Coronary artery (tissue), 2 donors: Measurements from ENCODE around the gene ORMDL2.

Source experiments
- DNase-seq: peaks from one replicate; pipeline ENCODE4 v3.0.0-alpha.2; 2017; ENCODE audit warnings: low spot score
- H3K27ac ChIP-seq, 2 donors: fragments of 200-600 bp; sonication (generic); one replicate each; pipeline ENCODE4 v1.5.1; 2016 to 2019
- H3K4me3 ChIP-seq: fragments of 200-600 bp; sonication (generic); 2 replicates; pipeline ENCODE4 v1.5.1; 2016; ENCODE audit warnings: mild to moderate bottlenecking, moderate library complexity
- TF ChIP-seq, protein P1 (sequence below): fragments of 200-600 bp; sonication (generic); IDR thresholded peaks from one replicate; pipeline ENCODE4 v1.5.1; 2019; ENCODE audit warnings: antibody characterized with exemption

ORMDL2 gene

DNA sequence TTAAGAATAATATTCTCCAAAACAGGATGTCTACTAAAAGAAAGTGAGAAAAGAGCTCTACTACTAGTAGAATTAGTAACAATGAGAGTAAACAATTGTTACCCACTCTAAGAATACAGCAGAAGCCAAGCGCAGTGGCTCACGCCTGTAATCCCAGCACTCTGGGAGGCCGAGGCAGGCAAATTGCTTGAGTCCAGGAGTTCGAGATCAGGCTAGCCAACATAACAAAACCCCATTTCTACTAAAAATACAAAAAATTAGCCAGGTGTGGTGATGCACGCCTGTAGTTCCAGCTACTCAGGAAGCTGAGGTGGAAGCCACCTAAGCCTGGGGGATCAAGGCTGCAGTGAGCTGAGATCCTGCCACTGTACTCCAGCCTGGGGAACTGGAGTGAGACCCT, 6.9 kb downstream of the ORMDL2 start:
- peak; percentile 26 for DNase-seq
- no peak overlapping the region for H3K27ac ChIP-seq
- no peak overlapping the region for H3K4me3 ChIP-seq
- TF ChIP-seq, protein P1, sequence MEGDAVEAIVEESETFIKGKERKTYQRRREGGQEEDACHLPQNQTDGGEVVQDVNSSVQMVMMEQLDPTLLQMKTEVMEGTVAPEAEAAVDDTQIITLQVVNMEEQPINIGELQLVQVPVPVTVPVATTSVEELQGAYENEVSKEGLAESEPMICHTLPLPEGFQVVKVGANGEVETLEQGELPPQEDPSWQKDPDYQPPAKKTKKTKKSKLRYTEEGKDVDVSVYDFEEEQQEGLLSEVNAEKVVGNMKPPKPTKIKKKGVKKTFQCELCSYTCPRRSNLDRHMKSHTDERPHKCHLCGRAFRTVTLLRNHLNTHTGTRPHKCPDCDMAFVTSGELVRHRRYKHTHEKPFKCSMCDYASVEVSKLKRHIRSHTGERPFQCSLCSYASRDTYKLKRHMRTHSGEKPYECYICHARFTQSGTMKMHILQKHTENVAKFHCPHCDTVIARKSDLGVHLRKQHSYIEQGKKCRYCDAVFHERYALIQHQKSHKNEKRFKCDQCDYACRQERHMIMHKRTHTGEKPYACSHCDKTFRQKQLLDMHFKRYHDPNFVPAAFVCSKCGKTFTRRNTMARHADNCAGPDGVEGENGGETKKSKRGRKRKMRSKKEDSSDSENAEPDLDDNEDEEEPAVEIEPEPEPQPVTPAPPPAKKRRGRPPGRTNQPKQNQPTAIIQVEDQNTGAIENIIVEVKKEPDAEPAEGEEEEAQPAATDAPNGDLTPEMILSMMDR, result no peak

DNA sequence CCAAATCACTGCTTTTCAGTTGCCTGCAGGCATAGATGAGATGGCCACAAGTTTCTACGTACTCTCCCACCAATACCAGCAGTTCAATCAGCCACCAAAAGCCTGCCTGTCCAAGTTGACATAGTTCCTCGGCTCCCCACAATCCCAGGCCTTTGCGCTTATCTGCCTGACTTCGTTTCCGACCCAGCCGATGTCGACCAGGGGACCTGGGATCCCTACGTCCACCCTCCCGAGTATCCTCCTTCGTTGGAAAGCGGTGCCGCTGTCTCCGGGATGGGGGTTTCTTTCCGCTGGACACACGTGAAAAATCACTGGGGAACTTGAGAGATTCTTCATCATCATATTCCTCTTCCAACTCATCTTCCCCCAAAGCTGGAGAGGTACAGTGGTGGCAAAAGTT, 10.0 kb downstream of the ORMDL2 start:
- no peak for DNase-seq
- no peak overlapping the region for H3K4me3 ChIP-seq
- peak overlapping the region in 1 of 2 donors; percentile 18 for H3K27ac ChIP-seq
- TF ChIP-seq, protein P1, result no peak

DNA sequence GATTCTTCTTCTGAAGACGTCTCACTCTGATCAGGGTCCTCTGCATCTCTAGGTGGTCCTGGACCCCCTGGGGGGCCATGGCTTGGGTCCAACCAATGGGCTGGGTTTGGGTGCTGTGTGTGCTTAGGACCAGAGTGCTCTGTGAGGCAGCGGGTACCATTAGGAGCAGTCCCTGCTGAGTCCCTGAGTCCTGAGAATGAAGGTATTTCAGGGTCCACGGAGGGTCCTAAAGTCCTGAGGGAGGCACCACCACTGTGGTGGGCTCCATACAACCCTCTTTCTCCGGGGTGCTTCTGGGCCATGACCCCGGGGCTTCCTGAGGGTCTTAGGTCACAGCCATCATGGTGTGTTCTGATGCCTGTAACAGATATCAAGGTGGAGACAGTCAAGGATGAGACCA, 10.5 kb downstream of the ORMDL2 start:
- Histone ChIP-seq H3K27ac (peak overlapping the region; percentile 69 to 91), H3K4me3 (peak overlapping the region; percentile 95)
- TF ChIP-seq, protein P1, result no peak
- DNase-seq, result no peak

DNA sequence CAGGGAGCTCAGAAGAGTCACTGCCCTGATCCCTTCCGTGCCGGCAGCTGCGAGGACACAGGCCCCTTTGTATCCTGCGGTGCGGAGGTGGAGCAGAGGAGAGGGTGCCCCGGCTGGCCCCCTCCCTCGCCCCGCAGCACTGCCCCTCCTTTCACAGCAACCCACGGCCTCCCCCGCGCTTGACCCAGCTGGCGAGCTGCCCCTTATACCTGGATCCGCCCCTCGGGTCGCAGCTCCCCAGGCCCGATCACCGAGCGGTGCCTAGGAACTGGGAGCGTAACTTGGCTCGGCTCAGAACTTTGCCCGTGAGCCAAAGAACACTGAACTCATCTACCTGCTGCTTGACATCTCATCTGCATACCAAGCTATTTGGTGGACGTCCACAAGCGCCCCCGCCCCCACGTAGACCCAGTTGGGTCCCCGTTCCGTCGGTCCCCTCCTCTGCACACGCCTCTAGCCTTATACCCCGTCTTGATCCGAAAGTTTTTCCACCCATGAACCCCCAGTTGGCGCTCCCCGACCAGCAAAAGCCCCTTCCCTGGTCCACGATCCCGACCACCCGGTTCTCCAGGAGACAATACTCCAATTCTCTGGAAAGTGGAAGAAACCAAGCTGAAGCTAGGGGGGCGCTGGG, 12.2 kb downstream of the ORMDL2 start:
- no peak for DNase-seq

DNA sequence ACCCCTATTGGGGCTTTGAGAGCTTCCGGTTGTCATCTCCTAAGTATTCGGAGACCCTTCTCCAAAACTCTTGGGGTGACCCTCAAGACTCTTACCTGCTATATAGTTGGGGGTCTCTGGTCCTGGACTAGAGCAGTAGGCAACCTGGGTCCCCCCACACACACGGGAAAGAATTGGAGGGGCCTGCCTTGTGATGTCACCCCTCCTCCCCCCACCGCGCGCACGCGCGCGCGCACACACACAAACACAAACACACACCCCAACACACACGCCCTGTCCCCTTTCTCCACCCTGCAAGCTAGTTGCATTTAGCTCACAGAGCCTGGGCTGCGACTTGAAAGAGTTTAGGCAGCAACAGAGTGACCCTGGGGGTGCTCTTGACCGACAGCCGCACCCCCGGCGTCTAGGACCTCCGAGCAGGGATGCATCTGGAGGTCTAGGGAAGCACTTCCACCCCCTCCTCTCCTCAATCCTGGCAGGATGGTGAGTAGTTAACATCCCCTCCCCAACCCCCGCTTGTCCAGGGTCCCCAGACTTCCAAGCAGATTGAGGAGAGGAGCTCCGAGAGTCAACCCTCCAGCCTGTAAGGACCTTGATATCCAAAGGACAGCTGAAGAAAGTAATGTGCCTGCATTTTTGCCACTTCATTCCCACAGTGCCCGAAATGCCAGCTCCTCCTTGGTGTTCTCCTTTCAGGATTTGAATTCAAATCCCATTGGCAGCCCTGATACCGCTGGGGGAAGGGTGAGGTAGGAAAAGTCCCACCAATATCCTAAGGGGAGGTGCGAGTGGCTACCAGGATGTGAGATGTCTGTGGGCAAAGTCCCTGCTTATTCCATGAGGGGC, 13.0 kb downstream of the ORMDL2 start:
- H3K4me3 ChIP-seq, result peak overlapping the region; percentile 95
- TF ChIP-seq, protein P1, result no peak
- H3K27ac ChIP-seq, result peak overlapping the region; percentile 69 to 97
- DNase-seq, result peak; percentile 87

More for the DNA sequence above, 12.2 kb downstream of the ORMDL2 start:
- Histone ChIP-seq H3K27ac (peak overlapping the region; percentile 69 to 97), H3K4me3 (peak overlapping the region; percentile 95)
- TF ChIP-seq, protein P1, result no peak

DNA sequence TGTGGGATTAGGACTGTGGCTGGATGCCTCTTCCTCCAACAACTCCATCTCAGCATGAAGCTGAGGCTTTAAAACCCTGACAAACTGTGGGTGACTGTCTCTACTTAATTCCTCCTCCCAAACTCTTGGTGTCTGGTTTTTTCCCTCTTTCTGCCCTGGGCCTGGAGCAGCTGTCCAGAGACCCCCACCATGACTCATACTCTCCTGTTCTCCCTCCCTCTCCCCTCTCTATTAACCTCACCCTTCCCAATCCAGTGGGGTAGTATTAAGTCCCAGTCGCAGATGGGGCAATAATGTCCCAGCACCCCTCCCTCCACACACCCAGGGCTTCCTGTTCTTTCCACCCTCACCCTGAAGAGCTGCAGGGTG, 13.6 kb downstream of the ORMDL2 start:
- TF ChIP-seq, protein P1, result no peak
- Histone ChIP-seq H3K27ac (peak overlapping the region; percentile 69 to 97), H3K4me3 (peak overlapping the region; percentile 95)
- no peak for DNase-seq
